HS-5 (cell line): Measurements from ENCODE around the gene CDK17.
"Not testable (repeated sequence)": the region's sequence is repeated elsewhere in the genome, so short reads cannot be mapped to it uniquely, and the experiment has no call there.

Source experiments
- DNase-seq: peaks from one replicate; pipeline ENCODE4 v3.0.0-alpha.2; 2012; ENCODE audit warnings: low read depth

The CDK17 gene

GRCh38 chr12:96387981-96388380 lies 12.3 kb downstream of the CDK17 start:
- no peak for DNase-seq

GRCh38 chr12:96386794-96387193 lies 13.4 kb downstream of the CDK17 start:
- no peak for DNase-seq

- DNase-seq: no peak
Observed at GRCh38 chr12:96383991-96384390, 16.2 kb downstream of the CDK17 start.

GRCh38 chr12:96383371-96383770 lies 16.9 kb downstream of the CDK17 start:
- DNase-seq: no peak

- not testable (repeated sequence) for DNase-seq
Observed at GRCh38 chr12:96379743-96380142, 20.5 kb downstream of the CDK17 start.

- no peak for DNase-seq
Observed at GRCh38 chr12:96378319-96378718, 21.9 kb downstream of the CDK17 start.

- DNase-seq: no peak
Observed at GRCh38 chr12:96376865-96377264, 23.4 kb downstream of the CDK17 start.

GRCh38 chr12:96375841-96376604 lies 24.2 kb downstream of the CDK17 start:
- DNase-seq: no peak

GRCh38 chr12:96375170-96375569 lies 25.1 kb downstream of the CDK17 start:
- no peak for DNase-seq

- no peak for DNase-seq
Observed at GRCh38 chr12:96371790-96372699, 28.2 kb downstream of the CDK17 start.

GRCh38 chr12:96371138-96371789 lies 29.0 kb downstream of the CDK17 start:
- no peak for DNase-seq

GRCh38 chr12:96368687-96369086 lies 31.6 kb downstream of the CDK17 start:
- DNase-seq: no peak

- no peak for DNase-seq
Observed at GRCh38 chr12:96368233-96368632, 32.0 kb downstream of the CDK17 start.

- DNase-seq: no peak
Observed at GRCh38 chr12:96366381-96366654, 33.9 kb downstream of the CDK17 start.

GRCh38 chr12:96365604-96366380 lies 34.4 kb downstream of the CDK17 start:
- no peak for DNase-seq

GRCh38 chr12:96364092-96364700 lies 36.0 kb downstream of the CDK17 start:
- no peak for DNase-seq

- DNase-seq: no peak
Observed at GRCh38 chr12:96361074-96361473, 39.2 kb downstream of the CDK17 start.

GRCh38 chr12:96360550-96360949 lies 39.7 kb downstream of the CDK17 start:
- no peak for DNase-seq

GRCh38 chr12:96359328-96359727 lies 40.9 kb downstream of the CDK17 start:
- DNase-seq: no peak

GRCh38 chr12:96356831-96357230 lies 43.4 kb downstream of the CDK17 start:
- DNase-seq: no peak

- no peak for DNase-seq
Observed at GRCh38 chr12:96354844-96355534, 45.2 kb downstream of the CDK17 start.
